MG63 (cell line): ENCODE results near the gene BICD1. TPM values are rescaled to one million over a fixed set of nuclear protein-coding genes. Genes with fewer than 3 reads are reported as not detected.
A peak's percentile ranks its signal among the peaks of the same experiment; 100 is the strongest.

Source experiments
- DNase-seq: peaks from one replicate; pipeline ENCODE4 v3.0.0-alpha.2; 2020
- H3K27me3 ChIP-seq: fragments of 250-450 bp; sonication (Bioruptor Pico); 2 replicates; pipeline ENCODE4 v1.5.1; 2020; ENCODE audit warnings: mild to moderate bottlenecking, moderate library complexity
- H3K36me3 ChIP-seq: fragments of 250-450 bp; sonication (Bioruptor Pico); 2 replicates; pipeline ENCODE4 v1.5.1; 2020; ENCODE audit warnings: mild to moderate bottlenecking, moderate library complexity
- H3K4me3 ChIP-seq: fragments of 250-450 bp; sonication (Bioruptor Pico); 2 replicates; pipeline ENCODE4 v1.5.1; 2020; ENCODE audit warnings: mild to moderate bottlenecking, moderate library complexity
- H3K9me3 ChIP-seq: fragments of 250-450 bp; sonication (Bioruptor Pico); 2 replicates; pipeline ENCODE4 v1.5.1; 2020; ENCODE audit warnings: mild to moderate bottlenecking, moderate library complexity
- total RNA-seq: library from RNA; depleted of rRNA; stranded (reverse); fragments of >200 nt; shearing (Covaris generic); gene quantifications from 2 replicates; pipeline ENCODE4 v1.2.3, GENCODE V29; 2014; ENCODE audit warnings: low replicate concordance

Gene BICD1
- total RNA-seq, 1 experiment from 2014 or later: 8.6 TPM

GRCh38 chr12:32240162-32240561 is 133.5 kb downstream of the BICD1 start:
- Histone ChIP-seq H3K27me3 (no peaks in the 10 kb centered on the region), H3K36me3 (peaks cover 12% of the 10 kb centered on the region), H3K4me3 (no peak overlapping the region), H3K9me3 (peaks cover 7% of the 10 kb centered on the region; the same call in 1 of the 2 replicates)
- DNase-seq: no peak

DNA sequence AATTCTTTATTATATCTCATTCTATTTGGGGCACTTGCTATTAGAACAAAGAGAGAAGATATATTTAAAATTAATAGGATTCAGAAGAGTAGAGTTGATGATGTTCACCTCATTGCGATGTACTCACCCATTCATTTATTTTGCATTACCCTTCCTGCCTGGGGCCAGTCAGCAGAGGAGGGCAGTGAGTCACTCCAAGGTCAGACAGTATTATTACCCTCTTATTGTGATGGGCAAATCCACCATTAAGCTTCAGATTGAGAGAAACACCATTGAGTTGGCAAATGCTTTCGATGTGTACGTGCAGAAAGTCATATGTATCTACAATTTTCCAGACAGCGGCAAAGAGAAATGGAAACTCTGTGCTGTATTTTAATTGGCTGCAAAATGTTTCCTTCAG is 134.2 kb downstream of the BICD1 start:
- Histone ChIP-seq H3K9me3 (peaks cover 6% of the 10 kb centered on the region; the same call in 1 of the 2 replicates), H3K27me3 (no peaks in the 10 kb centered on the region), H3K4me3 (no peak overlapping the region), H3K36me3 (peaks cover 12% of the 10 kb centered on the region)
- peak; percentile 38 for DNase-seq

DNA sequence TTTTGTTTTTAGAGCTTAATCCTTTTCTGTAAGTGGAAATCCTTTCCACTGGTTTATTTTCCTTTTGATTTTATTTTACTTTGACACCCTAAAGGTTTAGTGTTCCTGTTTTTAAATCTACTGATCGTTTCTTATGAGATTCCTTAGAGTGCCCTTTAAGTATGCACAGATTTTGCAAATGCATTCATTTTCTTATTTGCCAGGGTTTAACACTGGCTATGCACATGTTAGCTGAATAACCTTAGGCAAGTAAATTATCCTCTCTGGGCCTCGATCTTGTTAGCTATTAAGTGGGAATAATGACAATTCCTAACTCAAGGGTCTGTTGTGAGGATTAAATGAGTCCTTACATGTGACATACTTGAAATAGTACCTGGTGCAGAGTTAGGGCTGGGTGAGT is 136.0 kb downstream of the BICD1 start:
- Histone ChIP-seq H3K4me3 (no peak overlapping the region), H3K36me3 (peaks cover under 1% of the 10 kb centered on the region), H3K9me3 (no peaks in the 10 kb centered on the region), H3K27me3 (no peaks in the 10 kb centered on the region)
- no peak for DNase-seq

- Histone ChIP-seq H3K9me3 (no peaks in the 10 kb centered on the region), H3K4me3 (no peak overlapping the region), H3K27me3 (no peaks in the 10 kb centered on the region), H3K36me3 (peaks cover 4% of the 10 kb centered on the region; the same call in 1 of the 2 replicates)
- DNase-seq: no peak
Observed at GRCh38 chr12:32248441-32249140, 141.9 kb downstream of the BICD1 start.

DNA sequence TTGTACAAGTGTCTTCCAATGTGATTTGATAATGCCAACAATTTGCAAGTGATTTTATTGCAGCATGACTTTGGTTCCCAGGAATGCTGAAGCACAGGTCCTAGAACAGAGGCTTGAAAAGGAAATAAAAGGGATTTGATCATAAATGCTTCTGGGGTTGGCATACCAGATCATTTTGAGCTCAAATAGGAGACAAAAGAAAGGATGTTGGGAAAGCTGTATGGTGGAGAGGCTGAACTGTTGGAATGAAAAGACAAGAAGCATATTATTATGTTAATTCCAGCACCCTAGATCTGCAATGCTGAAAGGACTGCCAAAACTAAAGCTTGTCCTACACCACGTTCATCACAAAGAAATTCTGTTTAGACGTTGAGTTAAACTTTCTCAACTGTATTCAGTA is 143.1 kb downstream of the BICD1 start:
- no peaks in the 10 kb centered on the region for H3K9me3 ChIP-seq
- H3K27me3 ChIP-seq: no peaks in the 10 kb centered on the region
- DNase-seq: no peak
- peaks cover 7% of the 10 kb centered on the region for H3K36me3 ChIP-seq
- H3K4me3 ChIP-seq: no peak overlapping the region

DNA sequence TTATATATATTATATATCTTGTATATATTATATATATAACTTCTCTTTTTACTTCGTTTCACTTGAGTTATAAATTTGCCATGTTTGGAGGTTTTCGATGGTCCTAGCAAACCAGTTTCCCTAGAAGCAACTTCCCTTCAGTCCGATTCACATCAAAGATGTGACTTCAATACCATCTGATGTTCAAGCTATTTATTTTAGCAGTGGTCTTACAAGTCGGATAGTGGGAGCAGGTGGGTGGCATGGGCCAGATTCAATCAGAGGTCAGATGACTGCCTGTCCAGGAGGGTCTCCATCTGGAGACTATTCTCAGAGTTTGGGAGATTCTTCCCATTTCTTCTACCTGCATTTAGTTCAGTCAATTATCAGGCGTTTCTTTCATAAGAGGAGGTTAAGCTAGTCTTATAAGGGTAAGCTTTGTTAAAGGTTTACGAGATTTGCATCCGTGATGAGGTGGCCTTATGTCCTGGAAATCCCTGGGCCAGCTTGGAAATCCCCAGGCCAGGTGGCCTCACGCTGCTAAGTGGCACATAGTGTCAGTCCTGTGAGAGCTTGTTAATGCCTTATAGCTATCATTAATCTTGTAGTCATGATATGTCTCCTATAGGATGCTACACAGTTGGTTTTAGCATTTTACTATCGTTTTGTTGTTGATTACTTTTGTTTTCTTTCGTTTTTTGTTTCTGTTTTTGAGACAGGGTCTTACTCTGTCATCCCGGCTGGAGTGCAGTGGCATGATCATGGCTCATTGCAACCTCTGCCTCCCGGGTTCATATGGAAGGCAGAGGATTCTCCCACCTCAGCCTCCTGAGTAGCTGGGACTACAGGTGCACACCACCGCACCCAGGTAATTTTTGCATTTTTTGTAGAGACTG is 145.8 kb downstream of the BICD1 start:
- Histone ChIP-seq H3K27me3 (no peaks in the 10 kb centered on the region), H3K9me3 (no peaks in the 10 kb centered on the region), H3K4me3 (no peak overlapping the region), H3K36me3 (peaks cover 11% of the 10 kb centered on the region)
- DNase-seq: no peak

DNA sequence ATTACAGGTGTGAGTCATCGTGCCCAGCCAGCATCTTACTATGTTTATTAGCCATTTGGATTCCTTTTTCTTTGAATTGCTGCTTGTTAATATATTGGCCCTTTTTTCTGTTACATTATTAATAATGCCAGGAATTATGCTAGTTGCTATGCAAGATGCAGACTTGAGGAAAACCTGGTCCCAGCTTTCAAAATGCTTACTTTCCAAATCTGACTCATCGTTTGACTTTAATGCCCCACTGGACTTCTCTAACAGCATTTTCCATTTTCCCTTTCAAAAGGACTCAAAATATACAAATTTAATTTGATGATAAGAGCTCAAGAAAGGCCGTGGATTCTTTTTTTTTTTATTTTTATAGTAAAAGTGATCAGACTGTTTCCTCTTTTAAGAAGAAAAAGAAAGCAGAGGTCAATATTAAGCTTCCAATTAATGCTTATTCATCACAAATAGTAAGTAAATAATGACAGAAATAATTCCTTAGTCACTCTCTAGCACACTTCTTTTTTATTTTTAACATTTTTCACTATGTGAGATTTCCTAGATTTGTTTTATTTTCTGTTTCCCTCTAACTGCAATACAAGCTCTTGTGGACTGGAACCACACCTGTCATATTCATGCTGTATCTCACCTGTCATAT is 146.6 kb downstream of the BICD1 start:
- H3K27me3 ChIP-seq: no peaks in the 10 kb centered on the region
- H3K4me3 ChIP-seq: no peak overlapping the region
- peaks cover 11% of the 10 kb centered on the region for H3K36me3 ChIP-seq
- no peaks in the 10 kb centered on the region for H3K9me3 ChIP-seq
- DNase-seq: no peak

- Histone ChIP-seq H3K9me3 (no peaks in the 10 kb centered on the region), H3K4me3 (no peak overlapping the region), H3K27me3 (no peaks in the 10 kb centered on the region), H3K36me3 (peaks cover 11% of the 10 kb centered on the region)
- no peak for DNase-seq
Observed at GRCh38 chr12:32254260-32254956, 147.8 kb downstream of the BICD1 start.

GRCh38 chr12:32255588-32255987 is 148.9 kb downstream of the BICD1 start:
- Histone ChIP-seq H3K9me3 (no peaks in the 10 kb centered on the region), H3K27me3 (no peaks in the 10 kb centered on the region), H3K4me3 (no peak overlapping the region), H3K36me3 (peaks cover 7% of the 10 kb centered on the region; the same call in 1 of the 2 replicates)
- no peak for DNase-seq

DNA sequence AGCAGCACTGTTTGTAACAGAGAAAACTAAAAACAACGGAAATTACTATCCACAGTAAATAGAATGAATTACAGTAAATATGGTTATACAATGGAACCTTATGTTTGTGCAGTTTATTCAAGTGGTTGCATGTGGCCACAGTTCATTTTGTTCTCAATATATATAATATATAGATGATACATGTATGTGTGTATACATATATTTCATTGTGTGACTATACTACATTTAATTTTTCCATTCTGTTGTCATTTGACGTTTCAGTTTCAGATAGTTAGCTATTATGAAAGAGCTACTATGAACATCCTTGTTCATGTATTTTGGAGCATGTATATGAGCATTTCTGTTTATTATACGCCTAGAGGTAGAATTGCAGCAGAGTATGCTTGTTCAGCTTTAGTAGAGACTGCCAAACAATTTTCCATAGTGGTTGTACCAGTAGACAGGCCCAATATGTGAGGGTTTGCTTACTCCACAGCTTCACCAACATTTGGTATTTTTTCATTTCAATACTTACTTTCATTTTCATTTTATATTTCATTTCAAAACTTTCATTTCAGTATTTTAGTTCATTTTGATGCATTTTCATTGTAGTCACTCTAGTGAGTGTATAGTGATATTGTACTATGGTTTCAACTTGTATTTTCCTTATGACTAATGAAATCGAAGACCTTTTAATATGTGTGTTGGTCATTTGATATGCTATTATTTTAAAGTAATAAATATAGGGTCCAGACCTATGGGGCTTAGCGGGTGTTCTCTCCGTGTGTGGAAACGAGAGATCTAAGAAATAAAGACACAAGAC is 151.2 kb downstream of the BICD1 start:
- Histone ChIP-seq H3K27me3 (no peaks in the 10 kb centered on the region), H3K4me3 (no peak overlapping the region), H3K36me3 (peaks cover 7% of the 10 kb centered on the region; the same call in 1 of the 2 replicates), H3K9me3 (no peaks in the 10 kb centered on the region)
- DNase-seq: no peak

DNA sequence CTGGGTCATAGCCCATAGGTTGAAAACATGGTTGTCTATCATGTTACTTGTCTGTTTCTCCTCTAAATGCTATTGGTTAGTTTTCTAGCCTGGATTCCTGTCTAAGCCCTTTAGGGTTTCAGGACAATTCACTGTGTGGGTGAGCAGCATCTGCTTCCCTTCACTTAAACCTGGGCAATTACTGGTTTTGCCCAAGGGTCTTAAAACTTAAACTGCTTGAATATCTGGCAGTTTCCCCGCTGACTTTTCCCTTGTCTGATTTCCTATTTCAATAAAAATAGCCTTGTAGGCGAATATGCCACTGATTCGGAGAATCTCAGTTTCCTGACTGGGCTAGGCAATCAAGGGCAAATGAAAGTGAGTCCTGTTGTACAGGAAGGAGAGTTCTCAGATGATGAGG is 154.0 kb downstream of the BICD1 start:
- H3K36me3 ChIP-seq: no peaks in the 10 kb centered on the region; the same call in 1 of the 2 replicates
- H3K27me3 ChIP-seq: no peaks in the 10 kb centered on the region
- no peak overlapping the region for H3K4me3 ChIP-seq
- no peak for DNase-seq
- no peaks in the 10 kb centered on the region for H3K9me3 ChIP-seq

- Histone ChIP-seq H3K27me3 (no peaks in the 10 kb centered on the region), H3K4me3 (no peak overlapping the region), H3K36me3 (no peaks in the 10 kb centered on the region; the same call in 1 of the 2 replicates), H3K9me3 (no peaks in the 10 kb centered on the region)
- DNase-seq: no peak
Observed at GRCh38 chr12:32261638-32262037, 155.0 kb downstream of the BICD1 start.

GRCh38 chr12:32264961-32265360 is 158.3 kb downstream of the BICD1 start:
- H3K36me3 ChIP-seq: no peaks in the 10 kb centered on the region; the same call in 1 of the 2 replicates
- no peak overlapping the region for H3K4me3 ChIP-seq
- H3K27me3 ChIP-seq: no peaks in the 10 kb centered on the region
- no peaks in the 10 kb centered on the region for H3K9me3 ChIP-seq
- no peak for DNase-seq

GRCh38 chr12:32265456-32265855 is 158.8 kb downstream of the BICD1 start:
- H3K27me3 ChIP-seq: no peaks in the 10 kb centered on the region
- H3K36me3 ChIP-seq: no peaks in the 10 kb centered on the region
- DNase-seq: no peak
- no peaks in the 10 kb centered on the region for H3K9me3 ChIP-seq
- H3K4me3 ChIP-seq: no peak overlapping the region

- H3K27me3 ChIP-seq: no peaks in the 10 kb centered on the region
- DNase-seq: no peak
Observed at GRCh38 chr12:32265951-32266350, 159.3 kb downstream of the BICD1 start.

DNA sequence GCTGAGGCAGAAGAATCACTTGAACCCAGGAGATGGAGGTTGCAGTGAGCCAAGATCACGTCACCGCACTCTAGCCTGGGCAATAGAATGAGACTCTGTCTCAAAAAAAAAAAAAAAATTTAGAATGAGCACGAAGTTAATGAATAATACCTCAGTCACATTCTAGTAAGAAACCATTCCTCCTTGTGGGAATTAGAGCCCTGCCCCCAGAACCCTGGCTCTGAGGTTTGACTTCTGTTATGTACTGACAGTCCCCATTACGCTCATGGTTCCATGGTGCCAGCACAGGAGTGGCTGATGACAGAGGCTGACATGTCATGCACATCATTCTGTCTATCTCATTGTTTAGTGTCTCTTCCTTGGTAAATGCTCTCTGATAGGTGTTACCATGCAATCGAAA is 160.1 kb downstream of the BICD1 start:
- no peaks in the 10 kb centered on the region for H3K9me3 ChIP-seq
- no peaks in the 10 kb centered on the region for H3K27me3 ChIP-seq
- H3K4me3 ChIP-seq: no peak overlapping the region
- no peaks in the 10 kb centered on the region for H3K36me3 ChIP-seq
- no peak for DNase-seq

More at GRCh38 chr12:32265951-32266350, 159.3 kb downstream of the BICD1 start:
- no peaks in the 10 kb centered on the region for H3K36me3 ChIP-seq
- no peaks in the 10 kb centered on the region for H3K9me3 ChIP-seq
- H3K4me3 ChIP-seq: no peak overlapping the region
